Mucosa of stomach (tissue), 1 donor: ENCODE data around the gene FAM174C.
"Not testable (repeated sequence)": the region's sequence is repeated elsewhere in the genome, so short reads cannot be mapped to it uniquely, and the experiment has no call there.

Experiments used
- H3K27me3 ChIP-seq: one replicate; pipeline ENCODE4 v1.7.0; 2013; ENCODE audit warnings: mild to moderate bottlenecking, low read length; ENCODE audit not compliant: control insufficient read depth, insufficient read depth
- H3K36me3 ChIP-seq: one replicate; pipeline ENCODE4 v1.7.0; 2013; ENCODE audit warnings: low read length; ENCODE audit not compliant: control insufficient read depth, insufficient read depth
- H3K4me1 ChIP-seq: one replicate; pipeline ENCODE4 v1.7.0; 2013; ENCODE audit warnings: mild to moderate bottlenecking, low read length; ENCODE audit not compliant: control insufficient read depth, insufficient read depth
- H3K4me3 ChIP-seq: one replicate; pipeline ENCODE4 v1.7.0; 2013; ENCODE audit warnings: low read length
- H3K9ac ChIP-seq: one replicate; pipeline ENCODE4 v1.7.0; 2013; ENCODE audit warnings: mild to moderate bottlenecking, low read length, moderate library complexity
- H3K9me3 ChIP-seq: one replicate; pipeline ENCODE4 v1.7.0; 2013; ENCODE audit warnings: mild to moderate bottlenecking, low read length, moderate library complexity; ENCODE audit not compliant: control insufficient read depth
- donor health status: Pancreatic carcinoma.

Gene FAM174C

GRCh38 chr19:1305354-1305753 lies 30.0 kb downstream of the FAM174C start:
- not testable (repeated sequence) for H3K4me3 ChIP-seq, H3K36me3 ChIP-seq, H3K9me3 ChIP-seq, H3K27me3 ChIP-seq, H3K9ac ChIP-seq
- peaks cover 16% of the 10 kb centered on the region for H3K4me1 ChIP-seq

- no peak overlapping the region for H3K4me3 ChIP-seq
These were observed 32.0 kb downstream of the FAM174C start for GRCh38 chr19:1307320-1307719.

GRCh38 chr19:1307755-1308303 lies 32.5 kb downstream of the FAM174C start:
- Histone ChIP-seq H3K4me3 (no peak overlapping the region), H3K36me3 (no peaks in the 10 kb centered on the region)

More at GRCh38 chr19:1307320-1307719, 32.0 kb downstream of the FAM174C start:
- Histone ChIP-seq H3K9me3 (no peaks in the 10 kb centered on the region), H3K4me1 (peaks cover 16% of the 10 kb centered on the region), H3K36me3 (no peaks in the 10 kb centered on the region), H3K9ac (no peak overlapping the region), H3K27me3 (no peaks in the 10 kb centered on the region)

GRCh38 chr19:1308718-1309117 lies 33.4 kb downstream of the FAM174C start:
- H3K4me3 ChIP-seq, result no peak overlapping the region
- peaks cover 22% of the 10 kb centered on the region for H3K4me1 ChIP-seq
- H3K9ac ChIP-seq, result no peak overlapping the region
- H3K9me3 ChIP-seq, result no peaks in the 10 kb centered on the region
- peaks cover 3% of the 10 kb centered on the region for H3K27me3 ChIP-seq
- no peaks in the 10 kb centered on the region for H3K36me3 ChIP-seq

More at GRCh38 chr19:1307755-1308303, 32.5 kb downstream of the FAM174C start:
- Histone ChIP-seq H3K27me3 (no peaks in the 10 kb centered on the region), H3K9ac (no peak overlapping the region), H3K4me1 (peaks cover 16% of the 10 kb centered on the region), H3K9me3 (no peaks in the 10 kb centered on the region)

GRCh38 chr19:1309977-1310852 lies 34.9 kb downstream of the FAM174C start:
- Histone ChIP-seq H3K36me3 (no peaks in the 10 kb centered on the region), H3K9ac (no peak overlapping the region), H3K27me3 (peaks cover 12% of the 10 kb centered on the region), H3K4me3 (no peak overlapping the region), H3K4me1 (peaks cover 9% of the 10 kb centered on the region), H3K9me3 (no peaks in the 10 kb centered on the region)

- Histone ChIP-seq H3K36me3 (no peaks in the 10 kb centered on the region), H3K4me3 (no peak overlapping the region), H3K27me3 (peaks cover 18% of the 10 kb centered on the region), H3K9ac (no peak overlapping the region), H3K9me3 (no peaks in the 10 kb centered on the region), H3K4me1 (peaks cover 12% of the 10 kb centered on the region)
These were observed 35.5 kb downstream of the FAM174C start for GRCh38 chr19:1310853-1311180.

- Histone ChIP-seq H3K4me1 (peaks cover 12% of the 10 kb centered on the region), H3K27me3 (peaks cover 26% of the 10 kb centered on the region), H3K9me3 (no peaks in the 10 kb centered on the region), H3K9ac (no peak overlapping the region), H3K36me3 (no peaks in the 10 kb centered on the region), H3K4me3 (no peak overlapping the region)
These were observed 36.3 kb downstream of the FAM174C start for GRCh38 chr19:1311543-1312091.

GRCh38 chr19:1312767-1313694 lies 37.7 kb downstream of the FAM174C start:
- peaks cover 12% of the 10 kb centered on the region for H3K4me1 ChIP-seq
- H3K27me3 ChIP-seq, result peaks cover 33% of the 10 kb centered on the region
- no peaks in the 10 kb centered on the region for H3K36me3 ChIP-seq
- H3K4me3 ChIP-seq, result no peak overlapping the region
- no peaks in the 10 kb centered on the region for H3K9me3 ChIP-seq
- no peak overlapping the region for H3K9ac ChIP-seq

- peaks cover 42% of the 10 kb centered on the region for H3K27me3 ChIP-seq
These were observed 38.6 kb downstream of the FAM174C start for GRCh38 chr19:1313695-1314613.

GRCh38 chr19:1315470-1316166 lies 40.3 kb downstream of the FAM174C start:
- Histone ChIP-seq H3K36me3 (no peaks in the 10 kb centered on the region), H3K9ac (no peak overlapping the region), H3K27me3 (peaks cover 48% of the 10 kb centered on the region), H3K9me3 (no peaks in the 10 kb centered on the region), H3K4me1 (peaks cover 12% of the 10 kb centered on the region), H3K4me3 (no peak overlapping the region)

More at GRCh38 chr19:1313695-1314613, 38.6 kb downstream of the FAM174C start:
- H3K36me3 ChIP-seq, result no peaks in the 10 kb centered on the region
- H3K4me1 ChIP-seq, result peaks cover 12% of the 10 kb centered on the region
- no peak overlapping the region for H3K9ac ChIP-seq
- no peaks in the 10 kb centered on the region for H3K9me3 ChIP-seq
- no peak overlapping the region for H3K4me3 ChIP-seq
